T follicular helper cell (primary cell): ENCODE results near the gene IGFBP7.

Source experiments
- DNase-seq: peaks from one replicate; pipeline ENCODE4 v3.0.0-alpha.2; 2020; ENCODE audit warnings: low read depth
- total RNA-seq, 2 experiments: gene quantifications; one replicate each; lab custom pipeline; 2026; lab: John Stamatoyannopoulos, UW

The IGFBP7 gene
- 0 to 0.12 reads per million in 2 experiments for total RNA-seq

GRCh38 chr4:57109847-57110639 lies at the start of gene IGFBP7:
IGFBP7 (minus strand) TSS chr4:57110385; CDS start chr4:57110351, 34 bp downstream.
- no peak for DNase-seq

GRCh38 chr4:57159866-57160265 lies 49.7 kb upstream of the IGFBP7 start:
- no peak for DNase-seq

DNA sequence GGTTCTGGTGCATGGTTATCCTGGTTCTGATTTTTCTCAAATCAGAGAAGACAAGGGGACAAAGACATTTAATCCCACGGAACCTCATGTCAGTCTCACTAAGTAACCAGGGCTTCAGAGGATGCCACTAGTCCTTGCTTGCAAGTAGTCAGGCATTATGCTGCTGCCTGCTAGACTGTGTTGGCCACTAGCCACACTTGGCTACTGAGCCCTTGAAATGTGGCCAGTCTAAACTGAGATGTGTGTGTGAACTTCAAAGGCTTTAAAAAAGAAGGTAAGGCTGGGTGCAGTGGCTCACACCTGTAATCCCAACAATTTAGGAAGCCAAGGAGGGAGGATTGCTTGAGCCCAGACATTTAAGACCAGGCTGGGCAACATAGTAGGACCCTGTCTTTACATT lies 48.6 kb upstream of the IGFBP7 start:
- DNase-seq = no peak

DNA sequence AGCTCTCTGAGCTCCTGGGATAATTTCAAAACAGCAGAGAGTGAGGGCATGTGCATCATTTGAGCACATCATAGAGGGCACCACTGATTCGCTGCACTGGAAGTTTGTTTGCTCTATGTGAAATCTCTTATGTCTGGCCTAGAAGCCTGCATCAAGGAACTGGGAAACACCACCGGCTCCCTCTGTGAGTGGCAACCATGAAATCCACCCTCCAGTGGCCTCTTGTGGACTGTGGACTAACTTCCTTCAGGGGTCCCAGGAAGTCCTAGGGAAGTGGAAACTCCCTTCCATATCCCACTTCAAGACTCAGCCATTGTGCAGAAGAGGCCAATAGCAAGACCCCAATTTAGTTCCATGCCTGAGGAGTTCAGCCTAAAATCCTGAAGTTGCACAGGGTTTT lies 48.0 kb upstream of the IGFBP7 start:
- DNase-seq = no peak

GRCh38 chr4:57157596-57158137 lies 47.5 kb upstream of the IGFBP7 start:
- no peak for DNase-seq

GRCh38 chr4:57156242-57156990 lies 46.2 kb upstream of the IGFBP7 start:
- no peak for DNase-seq

DNA sequence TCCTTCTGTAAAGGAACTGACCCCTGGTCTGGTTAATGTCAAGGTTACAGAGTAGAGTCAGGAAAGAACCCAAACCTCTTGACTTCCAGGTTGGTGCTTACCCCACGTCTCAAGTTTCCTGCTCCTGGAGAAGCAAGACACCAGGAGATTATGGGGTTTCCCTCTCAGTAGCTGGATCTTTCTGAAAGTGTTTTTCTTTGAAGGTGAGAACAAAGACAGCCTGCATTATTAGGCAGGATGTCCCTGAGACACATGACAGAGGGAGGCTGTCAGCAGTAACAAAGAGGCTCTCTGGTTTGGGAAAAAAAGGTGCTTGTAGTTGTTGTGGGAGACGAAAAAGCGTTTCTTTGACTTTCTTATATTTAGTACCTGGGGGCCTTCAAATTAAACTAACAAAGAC lies 44.7 kb upstream of the IGFBP7 start:
- DNase-seq = no peak

DNA sequence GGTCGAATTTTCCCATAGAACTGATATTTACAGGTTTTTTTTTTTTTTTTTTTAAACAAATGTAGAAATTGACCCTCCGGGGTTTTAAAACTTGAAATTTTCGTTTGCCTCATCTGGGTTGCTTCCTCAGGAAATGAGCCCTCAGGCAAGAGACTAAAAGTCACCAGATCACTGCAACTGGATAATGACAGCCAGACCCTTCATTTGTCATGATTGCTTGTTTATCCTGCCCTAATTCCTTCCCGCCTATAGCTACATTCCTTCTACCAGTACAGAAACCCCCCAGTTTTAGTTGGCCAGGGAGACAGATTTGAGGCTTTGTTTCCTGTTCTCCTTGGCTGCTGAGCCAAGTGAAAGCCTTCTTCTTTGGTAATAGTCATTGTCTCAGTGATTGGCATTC lies 44.0 kb upstream of the IGFBP7 start:
- DNase-seq = no peak

GRCh38 chr4:57153207-57153606 lies 43.0 kb upstream of the IGFBP7 start:
- no peak for DNase-seq

DNA sequence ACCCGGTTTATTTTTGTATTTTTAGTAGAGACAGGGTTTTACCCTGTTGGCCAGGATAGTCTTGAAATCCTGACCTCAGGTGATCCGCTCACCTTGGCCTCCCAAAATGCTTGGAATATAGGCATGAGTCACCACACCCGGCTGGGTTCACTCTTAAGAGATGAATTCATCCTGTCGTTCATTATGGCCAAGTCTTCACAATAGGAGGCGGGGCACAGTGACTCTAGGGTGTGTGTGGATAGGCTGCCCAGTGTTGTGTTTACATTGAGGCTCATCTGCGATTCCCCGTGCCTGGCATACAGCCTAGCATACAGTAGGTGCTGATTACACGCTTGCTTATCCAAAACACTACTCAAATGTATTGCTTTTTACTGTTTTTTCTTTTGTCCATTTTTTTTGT lies 41.3 kb upstream of the IGFBP7 start:
- DNase-seq = no peak

DNA sequence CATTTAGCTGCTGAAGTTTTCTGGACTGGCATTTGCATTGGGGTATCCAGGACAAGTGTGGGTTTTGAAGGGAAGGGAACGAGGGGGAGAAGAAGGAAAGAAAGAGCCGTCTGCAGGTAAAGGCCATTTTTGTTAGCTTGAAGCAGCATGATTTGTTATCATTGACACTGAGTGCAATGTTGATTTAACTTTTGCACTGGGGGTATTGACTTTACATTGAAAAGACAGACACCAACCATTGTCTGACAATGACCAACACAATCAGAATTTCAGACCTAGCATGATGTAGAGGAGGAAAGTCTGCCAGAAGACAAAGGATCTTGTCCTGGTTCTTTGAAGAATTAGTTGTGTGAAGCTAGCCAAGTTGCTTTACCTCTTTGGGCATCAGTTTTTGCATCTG lies 39.6 kb upstream of the IGFBP7 start:
- DNase-seq = no peak

DNA sequence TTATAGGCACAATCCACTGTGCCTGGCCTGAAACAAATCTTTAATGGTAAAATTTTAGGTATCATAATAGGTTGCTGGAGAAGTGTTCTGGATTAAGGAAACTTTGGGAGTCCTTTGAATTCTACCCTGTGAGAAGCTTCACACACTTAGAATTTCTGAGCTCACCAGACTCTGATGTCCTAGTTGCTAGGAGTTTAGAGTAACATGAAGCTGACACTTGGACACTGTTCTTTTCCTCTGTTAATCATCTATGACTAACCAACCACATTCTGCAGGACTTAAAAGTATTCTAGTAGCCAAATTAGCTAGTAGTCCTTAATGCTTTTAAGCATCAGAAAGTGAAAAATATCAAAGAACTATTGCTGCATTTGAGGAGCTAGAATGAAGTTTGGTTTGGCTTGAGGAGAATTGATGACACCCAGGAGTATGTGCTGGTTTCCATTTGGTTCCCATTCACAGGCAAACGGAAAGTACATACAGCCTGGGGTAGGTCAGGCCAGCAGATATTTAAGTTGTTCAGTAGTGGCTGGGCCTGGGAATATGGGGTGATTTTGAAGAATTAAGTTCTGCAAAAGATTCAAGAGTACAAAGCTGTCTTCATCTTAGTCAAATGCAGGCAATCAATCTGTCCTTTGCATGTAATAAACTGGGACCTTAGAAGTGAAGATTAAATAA lies 38.8 kb upstream of the IGFBP7 start:
- DNase-seq = no peak

GRCh38 chr4:57148177-57148576 lies 38.0 kb upstream of the IGFBP7 start:
- no peak for DNase-seq

GRCh38 chr4:57147335-57148060 lies 37.3 kb upstream of the IGFBP7 start:
- no peak for DNase-seq

GRCh38 chr4:57146444-57146843 lies 36.3 kb upstream of the IGFBP7 start:
- DNase-seq = no peak

- DNase-seq = no peak
These were observed 34.3 kb upstream of the IGFBP7 start for GRCh38 chr4:57144466-57144865.

DNA sequence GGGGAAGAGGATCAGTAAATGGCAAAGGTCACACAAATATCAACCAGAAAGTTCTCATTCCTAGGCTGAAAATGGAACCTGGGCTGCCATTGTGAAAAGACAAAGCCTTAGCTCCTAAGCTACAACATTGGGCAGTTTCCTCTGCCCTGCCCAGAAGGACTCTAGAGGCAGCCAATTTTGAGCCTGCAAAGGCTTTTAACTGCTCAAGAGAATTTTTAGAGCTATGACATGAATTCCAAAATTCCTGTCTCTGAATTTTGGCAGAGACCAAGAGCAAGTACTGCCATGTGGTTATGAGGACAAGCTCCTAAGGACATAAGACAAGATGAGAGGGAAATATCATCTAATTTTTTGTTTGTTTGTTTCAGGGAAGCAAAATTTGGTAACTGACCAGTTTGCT lies 29.6 kb upstream of the IGFBP7 start:
- no peak for DNase-seq

DNA sequence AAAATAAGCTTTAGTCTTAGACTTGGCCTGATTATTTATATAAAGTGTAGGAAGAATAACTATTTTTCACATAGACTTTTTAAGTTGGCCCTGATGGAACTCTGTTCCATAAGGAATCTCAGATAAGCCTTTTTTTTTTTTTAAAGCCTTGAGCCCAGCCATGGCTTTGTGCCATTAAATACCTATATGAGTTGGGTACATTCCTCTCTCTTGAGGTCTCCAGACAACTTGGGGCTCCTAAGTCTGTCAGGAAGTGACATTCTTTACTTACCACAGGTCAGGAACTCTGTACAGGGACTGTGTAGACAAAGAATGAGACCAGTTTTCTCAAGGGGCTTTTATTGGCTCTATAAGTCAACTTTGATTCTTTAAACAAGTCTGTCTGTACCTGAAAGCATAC lies 27.1 kb upstream of the IGFBP7 start:
- no peak for DNase-seq

DNA sequence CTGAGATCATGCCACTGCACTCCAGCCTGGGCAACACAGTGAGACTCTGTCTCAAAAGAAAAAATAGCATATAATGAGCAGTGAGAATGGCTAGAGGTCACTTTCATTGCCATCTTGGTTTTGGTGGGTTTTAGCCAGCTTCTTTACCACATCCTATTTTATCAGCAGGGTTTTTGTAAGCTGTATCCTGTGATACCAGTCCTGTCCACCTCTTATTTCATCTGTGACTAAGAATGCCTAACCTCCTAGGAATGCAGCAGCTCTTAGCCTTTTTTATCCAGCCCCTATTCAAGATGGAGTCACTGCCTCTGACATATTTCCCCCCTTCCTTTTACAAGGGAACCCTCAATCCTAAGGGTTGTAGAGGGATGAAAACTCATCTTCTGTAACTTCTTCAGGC lies 26.1 kb upstream of the IGFBP7 start:
- no peak for DNase-seq

- no peak for DNase-seq
These were observed 22.6 kb upstream of the IGFBP7 start for GRCh38 chr4:57132743-57133137.

- DNase-seq = no peak
These were observed 21.9 kb upstream of the IGFBP7 start for GRCh38 chr4:57131849-57132742.
